GM13976 (cell line): ENCODE results near the gene ARHGEF7.

Source experiments
- DNase-seq: peaks from one replicate; pipeline ENCODE4 v3.0.0; 2012; ENCODE audit warnings: low spot score
- CTCF ChIP-seq: IDR thresholded peaks from 2 replicates; pipeline ENCODE4 v1.5.1; 2012; ENCODE audit warnings: borderline replicate concordance, mild to moderate bottlenecking; ENCODE audit not compliant: insufficient read depth; ENCODE audit errors: extremely low read depth, missing control alignments, control extremely low read depth
- in situ Hi-C: fragments of 300-500 bp; cut with MboI; formaldehyde crosslinking; loops from one replicate; pipeline ENCODE4 v1.12.0; 2022; ENCODE audit warnings: low sequenced_read_pairs, mixed read lengths, inconsistent platforms; ENCODE audit not compliant: unreplicated experiment

ARHGEF7 gene

DNA sequence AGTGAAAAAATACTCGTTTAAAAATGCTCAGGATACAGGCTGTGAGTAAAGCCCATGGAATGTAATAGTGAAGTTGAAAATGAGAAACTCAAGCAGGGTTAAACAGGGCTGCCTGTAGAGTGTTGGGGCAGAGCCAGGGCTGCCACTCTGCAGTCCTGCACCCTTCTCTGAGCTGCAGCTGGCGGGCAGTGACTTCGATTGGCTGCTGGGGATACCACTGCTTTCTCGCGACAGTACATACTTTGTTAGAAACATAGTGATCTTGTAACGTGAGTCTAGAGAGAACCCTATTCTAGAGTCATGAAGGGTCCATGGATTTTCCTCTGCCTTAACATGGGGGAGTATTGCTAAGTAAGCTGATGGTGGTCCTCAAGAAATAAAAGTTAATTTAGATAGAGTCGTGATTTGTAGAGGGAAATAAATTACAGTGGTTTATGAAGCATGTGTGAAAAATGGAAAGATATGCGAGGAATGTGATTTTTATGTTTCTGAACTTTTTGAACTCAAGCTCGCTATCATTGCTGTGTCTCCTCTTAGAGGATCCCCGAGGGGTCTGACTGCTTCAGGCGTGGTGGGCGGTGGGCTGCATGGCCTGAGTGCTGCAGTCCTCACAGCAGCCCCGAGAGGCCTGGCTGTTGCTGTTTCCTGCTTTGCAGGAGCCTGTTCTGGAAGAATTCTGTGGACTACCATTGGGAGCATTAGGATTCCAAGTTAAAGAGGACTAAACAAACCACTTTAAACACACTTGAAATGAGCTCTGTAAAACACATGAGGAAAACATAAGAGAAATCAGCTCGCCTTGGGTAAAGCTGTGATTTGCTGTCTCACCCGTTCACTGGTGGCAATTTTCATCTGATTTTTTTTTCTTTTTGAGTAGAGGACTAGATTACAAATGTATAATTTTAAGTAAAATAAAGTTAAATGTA, 95.7 kb downstream of the ARHGEF7 start:
- no peak for DNase-seq
- TF ChIP-seq CTCF = no peak
- in situ Hi-C loops = loop anchor here (25.0 kb wide), 1 partner anchor 299 kb away; the partner anchor contains the start of gene ANKRD10

- no peak for TF ChIP-seq CTCF
- in situ Hi-C loops = loop anchor here (25.0 kb wide), 1 partner anchor 300 kb away; the partner anchor contains the start of gene ANKRD10
- no peak for DNase-seq
These were observed 96.8 kb downstream of the ARHGEF7 start for GRCh38 chr13:111211789-111212516.

DNA sequence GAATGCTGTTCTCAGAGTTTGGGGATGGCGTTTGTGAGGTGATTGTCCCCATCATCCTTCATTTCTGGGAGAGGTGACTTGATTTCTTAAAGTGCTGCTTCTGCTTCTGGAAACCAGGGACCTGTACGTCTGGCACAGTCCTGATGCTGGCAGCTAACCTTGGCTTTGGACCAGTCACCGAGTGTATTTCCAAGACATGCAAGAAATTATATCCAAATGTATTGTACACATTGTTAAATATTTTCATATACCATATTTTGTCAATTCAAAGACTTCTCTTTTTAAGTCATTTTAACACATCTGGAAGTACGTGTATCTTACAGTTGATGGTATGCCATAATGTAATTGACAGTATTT, 97.4 kb downstream of the ARHGEF7 start:
- no peak for TF ChIP-seq CTCF
- DNase-seq = no peak
- in situ Hi-C loops = loop anchor here (25.0 kb wide), 1 partner anchor 300 kb away; the partner anchor contains the start of gene ANKRD10

DNA sequence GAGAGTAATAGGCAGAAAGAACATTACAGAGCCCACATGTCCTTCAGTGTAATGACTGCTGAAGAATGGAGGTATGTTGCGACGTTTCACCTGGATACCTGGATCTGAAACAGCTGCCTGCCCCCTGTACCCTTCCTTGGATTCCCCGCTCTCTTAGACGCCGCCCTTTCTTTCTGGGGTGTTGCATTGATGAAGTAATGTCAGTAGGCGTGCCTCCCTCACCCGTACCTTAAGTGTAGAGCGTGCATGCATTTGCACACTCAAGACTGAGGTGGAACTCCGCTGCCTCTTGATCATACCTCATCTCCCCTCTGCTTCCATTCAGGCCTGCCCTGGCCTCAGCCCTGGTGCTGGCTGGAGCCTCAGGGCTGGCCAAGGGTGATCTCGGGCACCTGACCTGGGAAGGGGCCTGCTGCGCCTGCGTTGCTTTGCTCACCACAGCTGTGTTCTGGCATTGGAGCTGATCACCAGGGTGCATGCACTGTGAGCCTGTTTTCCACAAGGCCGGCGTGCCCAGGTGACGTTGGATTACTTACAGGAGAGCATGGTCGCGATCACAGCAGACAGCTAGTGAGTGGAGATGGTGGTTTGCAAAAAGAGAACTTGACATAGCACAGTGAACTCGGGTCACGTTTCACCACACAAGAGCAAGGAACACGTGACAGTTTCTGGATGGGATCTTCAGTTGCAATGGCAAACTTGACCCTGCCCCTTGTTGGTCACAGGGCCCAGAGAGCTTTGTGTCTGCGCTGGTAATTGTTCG, 99.0 kb downstream of the ARHGEF7 start:
- no peak for TF ChIP-seq CTCF
- no peak for DNase-seq
- in situ Hi-C loops = loop anchor here (25.0 kb wide), 1 partner anchor 302 kb away; the partner anchor contains the start of gene ANKRD10

GRCh38 chr13:111215081-111216047, 100.3 kb downstream of the ARHGEF7 start:
- DNase-seq = no peak
- in situ Hi-C loops = loop anchor here (25.0 kb wide), 1 partner anchor 303 kb away; the partner anchor contains the start of gene ANKRD10
- no peak for TF ChIP-seq CTCF
